H54 (cell line): ENCODE data around the gene CAPNS2.

Source experiments
- DNase-seq: peaks from one replicate; pipeline ENCODE4 v3.0.0; 2011; ENCODE audit warnings: low spot score, mixed read lengths; ENCODE audit not compliant: insufficient read length
- FAIRE-seq: peaks from 3 replicates; lab custom pipeline; 2011; peaks lifted over from hg19 to GRCh38; lab: Jason Lieb, UNC
- POLR2A ChIP-seq: IDR thresholded peaks from 2 replicates; pipeline ENCODE4 v1.6.1; 2011; ENCODE audit warnings: low read depth, mild to moderate bottlenecking, low read length

CAPNS2 gene

GRCh38 chr16:55559233-55559632, 7.3 kb upstream of the CAPNS2 start:
- FAIRE-seq, result peak; percentile 71
- no peak for DNase-seq

GRCh38 chr16:55559933-55560516, 6.5 kb upstream of the CAPNS2 start:
- TF ChIP-seq POLR2A, result no peak
- FAIRE-seq, result no peak

More at GRCh38 chr16:55559233-55559632, 7.3 kb upstream of the CAPNS2 start:
- TF ChIP-seq POLR2A, result no peak

GRCh38 chr16:55561319-55561848, 5.1 kb upstream of the CAPNS2 start:
- TF ChIP-seq POLR2A, result no peak
- no peak for DNase-seq
- no peak for FAIRE-seq

More at GRCh38 chr16:55559933-55560516, 6.5 kb upstream of the CAPNS2 start:
- no peak for DNase-seq

- DNase-seq (no peak), FAIRE-seq (no peak)
- no peak for TF ChIP-seq POLR2A
These were observed 3.5 kb upstream of the CAPNS2 start for GRCh38 chr16:55562936-55563335.

GRCh38 chr16:55563797-55564196, 2.7 kb upstream of the CAPNS2 start:
- no peak for DNase-seq
- FAIRE-seq, result no peak
- no peak for TF ChIP-seq POLR2A

GRCh38 chr16:55565086-55565485, 1.4 kb upstream of the CAPNS2 start:
- DNase-seq (no peak), FAIRE-seq (no peak)
- no peak for TF ChIP-seq POLR2A

- FAIRE-seq, result no peak
- no peak for TF ChIP-seq POLR2A
- DNase-seq, result no peak
These were observed 898 bp downstream of the CAPNS2 start for GRCh38 chr16:55567382-55567781.

GRCh38 chr16:55568207-55568606, 1.7 kb downstream of the CAPNS2 start:
- no peak for FAIRE-seq
- TF ChIP-seq POLR2A, result no peak
- DNase-seq, result no peak

- TF ChIP-seq POLR2A, result no peak
- FAIRE-seq, result no peak
- no peak for DNase-seq
These were observed 2.5 kb downstream of the CAPNS2 start for GRCh38 chr16:55569025-55569424.

GRCh38 chr16:55570159-55570558, 3.7 kb downstream of the CAPNS2 start:
- FAIRE-seq, result no peak
- TF ChIP-seq POLR2A, result no peak

GRCh38 chr16:55571191-55571897, 4.9 kb downstream of the CAPNS2 start:
- FAIRE-seq, result no peak
- no peak for TF ChIP-seq POLR2A
- DNase-seq, result no peak

More at GRCh38 chr16:55570159-55570558, 3.7 kb downstream of the CAPNS2 start:
- no peak for DNase-seq

- TF ChIP-seq POLR2A, result no peak
- DNase-seq (no peak), FAIRE-seq (no peak)
These were observed 6.0 kb downstream of the CAPNS2 start for GRCh38 chr16:55572439-55572838.

- FAIRE-seq, result no peak
- DNase-seq, result no peak
- TF ChIP-seq POLR2A, result no peak
These were observed 8.3 kb downstream of the CAPNS2 start for GRCh38 chr16:55574811-55575210.

GRCh38 chr16:55575496-55575895, 9.0 kb downstream of the CAPNS2 start:
- no peak for DNase-seq
- TF ChIP-seq POLR2A, result no peak
- FAIRE-seq, result no peak

- no peak for TF ChIP-seq POLR2A
- DNase-seq (no peak), FAIRE-seq (no peak)
These were observed 9.9 kb downstream of the CAPNS2 start for GRCh38 chr16:55576384-55576783.

- FAIRE-seq, result no peak
- TF ChIP-seq POLR2A, result no peak
- no peak for DNase-seq
These were observed 11.4 kb downstream of the CAPNS2 start for GRCh38 chr16:55577887-55578286.
